PC-3 (cell line): ENCODE measurements around the gene CCR9.

Experiments used
- EZH2 ChIP-seq: fragments of 300-600 bp; sonication (generic); IDR thresholded peaks from one replicate; pipeline ENCODE4 v1.6.1; 2017; ENCODE audit warnings: antibody characterized with exemption, mild to moderate bottlenecking, low read length; ENCODE audit not compliant: unreplicated experiment
- TF ChIP-seq, protein P1 (sequence below): fragments of 300-600 bp; sonication (generic); conservative IDR thresholded peaks from 2 replicates; pipeline ENCODE4 v1.5.1; 2017; ENCODE audit warnings: antibody characterized with exemption, low read depth, mild to moderate bottlenecking, low read length

DNA sequence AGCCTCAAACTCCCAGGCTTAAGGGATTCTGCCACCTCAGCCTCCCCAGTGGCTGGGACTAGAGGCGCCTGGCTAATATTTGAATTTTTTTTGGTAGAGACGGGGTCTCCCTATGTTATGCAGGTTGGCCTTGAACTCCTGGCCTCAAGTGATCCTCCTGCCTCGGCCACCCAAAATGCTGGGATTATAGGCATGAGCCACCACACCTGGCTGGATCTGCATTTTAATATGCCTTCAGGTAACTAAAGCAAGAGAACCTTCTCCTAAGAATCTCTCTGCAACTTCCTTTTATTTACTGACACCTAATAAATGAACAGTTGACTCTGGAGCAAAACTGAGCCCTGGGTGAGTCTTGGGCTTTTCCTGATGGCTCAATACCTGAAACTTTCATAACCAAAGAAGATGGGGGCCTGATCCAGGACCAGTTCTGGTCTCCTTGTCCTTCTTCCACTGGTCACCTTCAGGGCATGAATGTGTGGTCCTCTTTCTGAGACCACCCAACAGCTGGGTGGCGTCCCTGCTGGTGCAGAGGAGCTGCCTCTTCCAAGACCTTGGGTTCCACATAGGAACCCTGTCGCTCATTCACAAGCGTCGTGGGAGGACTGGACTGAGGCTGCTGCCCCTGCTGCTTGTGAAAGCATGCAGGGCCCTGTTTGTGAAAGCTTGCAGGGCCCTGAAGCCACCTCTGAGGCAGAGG, 28.2 kb downstream of the CCR9 start:
- TF ChIP-seq, protein P1, sequence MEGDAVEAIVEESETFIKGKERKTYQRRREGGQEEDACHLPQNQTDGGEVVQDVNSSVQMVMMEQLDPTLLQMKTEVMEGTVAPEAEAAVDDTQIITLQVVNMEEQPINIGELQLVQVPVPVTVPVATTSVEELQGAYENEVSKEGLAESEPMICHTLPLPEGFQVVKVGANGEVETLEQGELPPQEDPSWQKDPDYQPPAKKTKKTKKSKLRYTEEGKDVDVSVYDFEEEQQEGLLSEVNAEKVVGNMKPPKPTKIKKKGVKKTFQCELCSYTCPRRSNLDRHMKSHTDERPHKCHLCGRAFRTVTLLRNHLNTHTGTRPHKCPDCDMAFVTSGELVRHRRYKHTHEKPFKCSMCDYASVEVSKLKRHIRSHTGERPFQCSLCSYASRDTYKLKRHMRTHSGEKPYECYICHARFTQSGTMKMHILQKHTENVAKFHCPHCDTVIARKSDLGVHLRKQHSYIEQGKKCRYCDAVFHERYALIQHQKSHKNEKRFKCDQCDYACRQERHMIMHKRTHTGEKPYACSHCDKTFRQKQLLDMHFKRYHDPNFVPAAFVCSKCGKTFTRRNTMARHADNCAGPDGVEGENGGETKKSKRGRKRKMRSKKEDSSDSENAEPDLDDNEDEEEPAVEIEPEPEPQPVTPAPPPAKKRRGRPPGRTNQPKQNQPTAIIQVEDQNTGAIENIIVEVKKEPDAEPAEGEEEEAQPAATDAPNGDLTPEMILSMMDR = no peak
- no peak for TF ChIP-seq EZH2
